Measurements from ENCODE around the gene FAM83F. TPM values are rescaled to one million over a fixed set of nuclear protein-coding genes. Genes with fewer than 3 reads are reported as not detected.

The FAM83F gene
- total RNA-seq, 1 experiment from 2014 or later: 33.1 TPM

DNA sequence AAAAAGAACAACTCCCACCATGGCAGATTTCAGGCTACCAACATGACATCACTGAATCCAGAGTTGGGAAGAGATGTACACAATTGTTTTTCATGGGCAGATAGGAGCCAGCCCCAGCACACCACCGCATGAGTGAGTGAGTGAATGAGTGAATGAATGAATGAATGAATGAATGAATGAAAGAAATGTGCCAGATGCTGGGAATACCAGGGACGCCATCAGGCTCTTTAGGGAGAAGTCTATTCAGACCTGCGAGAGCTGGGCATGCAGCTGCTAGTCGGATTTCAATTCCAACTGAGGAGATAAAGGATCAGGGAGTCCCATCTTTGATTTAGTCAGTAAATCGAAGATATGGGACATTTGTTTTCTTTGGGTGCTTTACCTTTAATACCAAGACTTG, 15.3 kb upstream of the FAM83F start:
- no peaks in the 10 kb centered on the region for H3K27me3 Mint-ChIP-seq (ENCODE audit: insufficient read depth, unreplicated experiment)
- BruUV-seq (replicated peaks): no TSS peak
- intact Hi-C loops (cut with micrococcal nuclease): no loop called here

DNA sequence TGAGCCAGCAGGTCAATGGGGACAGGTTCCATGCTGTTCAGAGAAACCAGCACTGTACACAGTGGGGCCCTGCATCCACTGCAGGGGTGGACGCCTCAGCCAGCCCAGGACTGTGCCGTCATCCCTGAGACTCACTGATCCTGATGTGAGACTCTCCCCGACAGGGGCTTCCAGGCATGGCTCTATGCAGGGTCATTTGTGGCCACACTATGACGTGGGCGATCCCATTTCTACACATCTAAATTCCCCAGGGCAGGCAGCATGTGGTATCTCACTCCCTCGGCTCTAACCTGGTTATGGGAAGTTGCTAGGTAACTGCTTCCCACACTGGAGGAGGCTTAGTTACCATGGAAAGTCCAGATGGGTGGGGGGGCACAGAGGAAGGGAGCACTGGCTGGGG, 14.2 kb upstream of the FAM83F start:
- ChIA-PET POLR2A (no interaction called here), CTCF (interaction anchor here (0.6 to 0.7 kb wide), 2 partner anchors 10 to 13 kb away, joined by 3 to 4 read pairs; no protein-coding TSS in a partner anchor)
- DNase-seq (ENCODE audit: unreplicated experiment): no peak
- Mint-ChIP-seq H3K27me3 (ENCODE audit: insufficient read depth, unreplicated experiment) (no peaks in the 10 kb centered on the region), H3K4me1 (ENCODE audit: insufficient read depth, unreplicated experiment) (peaks cover 24% of the 10 kb centered on the region), H3K4me3 (ENCODE audit: unreplicated experiment) (no peak overlapping the region), H3K27ac (ENCODE audit: low read depth, unreplicated experiment) (no peak overlapping the region), H3K36me3 (ENCODE audit: insufficient read depth, unreplicated experiment) (no peaks in the 10 kb centered on the region), H3K9me3 (ENCODE audit: unreplicated experiment) (no peaks in the 10 kb centered on the region)
- TF ChIP-seq, protein P1, sequence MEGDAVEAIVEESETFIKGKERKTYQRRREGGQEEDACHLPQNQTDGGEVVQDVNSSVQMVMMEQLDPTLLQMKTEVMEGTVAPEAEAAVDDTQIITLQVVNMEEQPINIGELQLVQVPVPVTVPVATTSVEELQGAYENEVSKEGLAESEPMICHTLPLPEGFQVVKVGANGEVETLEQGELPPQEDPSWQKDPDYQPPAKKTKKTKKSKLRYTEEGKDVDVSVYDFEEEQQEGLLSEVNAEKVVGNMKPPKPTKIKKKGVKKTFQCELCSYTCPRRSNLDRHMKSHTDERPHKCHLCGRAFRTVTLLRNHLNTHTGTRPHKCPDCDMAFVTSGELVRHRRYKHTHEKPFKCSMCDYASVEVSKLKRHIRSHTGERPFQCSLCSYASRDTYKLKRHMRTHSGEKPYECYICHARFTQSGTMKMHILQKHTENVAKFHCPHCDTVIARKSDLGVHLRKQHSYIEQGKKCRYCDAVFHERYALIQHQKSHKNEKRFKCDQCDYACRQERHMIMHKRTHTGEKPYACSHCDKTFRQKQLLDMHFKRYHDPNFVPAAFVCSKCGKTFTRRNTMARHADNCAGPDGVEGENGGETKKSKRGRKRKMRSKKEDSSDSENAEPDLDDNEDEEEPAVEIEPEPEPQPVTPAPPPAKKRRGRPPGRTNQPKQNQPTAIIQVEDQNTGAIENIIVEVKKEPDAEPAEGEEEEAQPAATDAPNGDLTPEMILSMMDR (IDR thresholded peaks at IDR 0.05; ENCODE audit: unreplicated experiment): no peak
- intact Hi-C loops (cut with micrococcal nuclease): no loop called here
- BruUV-seq (replicated peaks): no TSS peak

More for the DNA sequence above, 15.3 kb upstream of the FAM83F start:
- Mint-ChIP-seq H3K36me3 (ENCODE audit: insufficient read depth, unreplicated experiment) (no peaks in the 10 kb centered on the region), H3K4me3 (ENCODE audit: unreplicated experiment) (no peak overlapping the region), H3K27ac (ENCODE audit: low read depth, unreplicated experiment) (no peak overlapping the region), H3K9me3 (ENCODE audit: unreplicated experiment) (no peaks in the 10 kb centered on the region), H3K4me1 (ENCODE audit: insufficient read depth, unreplicated experiment) (peaks cover 13% of the 10 kb centered on the region)
- TF ChIP-seq, protein P1 (IDR thresholded peaks at IDR 0.05; ENCODE audit: unreplicated experiment): no peak
- DNase-seq (ENCODE audit: unreplicated experiment): no peak
- ChIA-PET POLR2A (no interaction called here), CTCF (no interaction called here)

DNA sequence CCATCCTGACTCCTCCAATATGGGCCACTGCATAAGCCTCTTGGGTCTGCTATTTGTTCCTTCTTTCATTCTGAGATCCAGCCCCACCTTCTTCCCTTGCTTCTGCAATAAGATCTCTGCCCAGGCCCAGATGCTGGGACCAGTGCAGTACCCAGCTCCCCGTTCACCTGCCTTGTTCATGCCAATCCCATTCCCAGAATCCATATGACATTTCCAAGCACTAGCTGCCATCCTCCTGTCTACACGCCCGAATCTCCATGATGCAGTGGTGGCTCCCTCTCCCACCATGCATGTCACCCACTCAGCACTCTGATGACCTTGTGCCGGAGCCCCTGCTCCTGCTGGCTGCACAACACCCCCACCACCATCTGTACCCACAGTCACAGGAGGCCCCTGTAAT, 11.4 kb upstream of the FAM83F start:
- Mint-ChIP-seq H3K36me3 (ENCODE audit: insufficient read depth, unreplicated experiment) (no peaks in the 10 kb centered on the region), H3K27me3 (ENCODE audit: insufficient read depth, unreplicated experiment) (no peaks in the 10 kb centered on the region), H3K9me3 (ENCODE audit: unreplicated experiment) (no peaks in the 10 kb centered on the region), H3K4me3 (ENCODE audit: unreplicated experiment) (no peak overlapping the region), H3K27ac (ENCODE audit: low read depth, unreplicated experiment) (no peak overlapping the region), H3K4me1 (ENCODE audit: insufficient read depth, unreplicated experiment) (peaks cover 33% of the 10 kb centered on the region)
- POLR2A ChIA-PET: interaction anchor here (0.6 to 2.1 kb wide), 5 partner anchors 11 to 325 kb away, joined by 3 to 14 read pairs (median 5); partner anchors contain the start of gene FAM83F
- TF ChIP-seq, protein P1 (IDR thresholded peaks at IDR 0.05; ENCODE audit: unreplicated experiment): no peak
- intact Hi-C loops (cut with micrococcal nuclease): no loop called here
- no TSS peak for BruUV-seq (replicated peaks)
- CTCF ChIA-PET: interaction anchor here (0.6 to 1.3 kb wide), 4 partner anchors 14 to 1931 kb away, joined by 3 to 4 read pairs (median 4); no protein-coding TSS in a partner anchor
- no peak for DNase-seq (ENCODE audit: unreplicated experiment)

DNA sequence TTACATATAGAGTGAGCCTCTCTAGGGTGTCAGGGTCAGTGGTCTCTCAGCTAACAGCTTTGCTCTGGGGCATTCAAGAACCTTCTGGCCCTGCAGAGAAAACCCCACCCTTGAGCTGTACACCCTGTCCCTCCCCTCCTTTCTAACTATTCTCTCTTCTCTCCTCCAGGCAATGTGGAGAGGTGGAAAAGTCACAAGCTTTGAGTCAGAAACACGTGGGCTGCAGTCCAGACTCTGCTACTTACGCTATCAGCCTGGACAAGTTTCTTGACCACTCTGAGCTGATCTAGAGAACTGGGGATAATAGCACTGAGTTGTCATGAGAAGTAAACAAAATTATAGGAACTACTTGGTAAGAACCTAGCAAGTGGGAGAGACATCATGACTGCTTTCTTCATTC, 10.7 kb upstream of the FAM83F start:
- peak; percentile 39 for DNase-seq (ENCODE audit: unreplicated experiment)
- TF ChIP-seq, protein P1 (IDR thresholded peaks at IDR 0.05; ENCODE audit: unreplicated experiment): no peak
- intact Hi-C loops (cut with micrococcal nuclease): loop anchor here (2.0 kb wide), 1 partner anchor 17 kb away; no protein-coding TSS in a partner anchor
- BruUV-seq (replicated peaks): no TSS peak
- Mint-ChIP-seq H3K9me3 (ENCODE audit: unreplicated experiment) (no peaks in the 10 kb centered on the region), H3K27ac (ENCODE audit: low read depth, unreplicated experiment) (no peak overlapping the region), H3K4me3 (ENCODE audit: unreplicated experiment) (no peak overlapping the region), H3K36me3 (ENCODE audit: insufficient read depth, unreplicated experiment) (no peaks in the 10 kb centered on the region), H3K27me3 (ENCODE audit: insufficient read depth, unreplicated experiment) (no peaks in the 10 kb centered on the region), H3K4me1 (ENCODE audit: insufficient read depth, unreplicated experiment) (peaks cover 33% of the 10 kb centered on the region)
- ChIA-PET CTCF (interaction anchor here (0.6 to 1.3 kb wide), 5 partner anchors 13 to 1932 kb away, joined by 3 to 4 read pairs (median 4); no protein-coding TSS in a partner anchor), POLR2A (interaction anchor here (0.7 to 2.5 kb wide), 9 partner anchors 11 to 452 kb away, joined by 3 to 14 read pairs (median 6); partner anchors contain the start of gene FAM83F)

Data from MCF 10A (cell line).